GM23248 (cell line): ENCODE measurements around the gene CATSPERB. TPM values are rescaled to one million over a fixed set of nuclear protein-coding genes. Genes with fewer than 3 reads are reported as not detected.

Experiments used
- DNase-seq: peaks from one replicate; pipeline ENCODE4 v3.0.0-alpha.2; 2015
- H2AFZ ChIP-seq: fragments of 200-600 bp; sonication (generic); 2 replicates; pipeline ENCODE4 v1.6.1; 2016; ENCODE audit warnings: antibody characterized with exemption
- H3F3A ChIP-seq: fragments of 200-600 bp; sonication (generic); 2 replicates; pipeline ENCODE4 v1.6.1; 2016; ENCODE audit warnings: mild to moderate bottlenecking, antibody characterized with exemption, mixed run types; ENCODE audit not compliant: insufficient read depth
- H3K27ac ChIP-seq: fragments of 200-600 bp; sonication (generic); 2 replicates; pipeline ENCODE4 v1.5.1; 2016; ENCODE audit warnings: mild to moderate bottlenecking
- H3K27me3 ChIP-seq: fragments of 200-600 bp; sonication (generic); replicated peaks from 2 replicates; pipeline ENCODE4 v1.6.1; 2016; ENCODE audit warnings: mild to moderate bottlenecking; ENCODE audit not compliant: insufficient read depth
- H3K36me3 ChIP-seq: fragments of 200-600 bp; sonication (generic); 2 replicates; pipeline ENCODE4 v1.6.1; 2016; ENCODE audit warnings: low read depth, mild to moderate bottlenecking
- H3K4me1 ChIP-seq: fragments of 200-600 bp; sonication (generic); 2 replicates; pipeline ENCODE4 v1.6.1; 2016; ENCODE audit warnings: mild to moderate bottlenecking; ENCODE audit not compliant: insufficient read depth
- H3K4me2 ChIP-seq: fragments of 200-600 bp; sonication (generic); one replicate; pipeline ENCODE4 v1.6.1; 2016; ENCODE audit warnings: mild to moderate bottlenecking; ENCODE audit not compliant: unreplicated experiment
- H3K4me3 ChIP-seq: fragments of 200-600 bp; sonication (generic); 2 replicates; pipeline ENCODE4 v1.5.1; 2016; ENCODE audit warnings: mild to moderate bottlenecking
- H3K79me2 ChIP-seq: fragments of 200-600 bp; sonication (generic); 2 replicates; pipeline ENCODE4 v1.6.1; 2016; ENCODE audit warnings: mild to moderate bottlenecking; ENCODE audit not compliant: insufficient read depth
- H3K9ac ChIP-seq: fragments of 200-600 bp; sonication (generic); 2 replicates; pipeline ENCODE4 v1.6.1; 2016; ENCODE audit warnings: mild to moderate bottlenecking
- H3K9me2 ChIP-seq: fragments of 200-600 bp; sonication (generic); 2 replicates; pipeline ENCODE4 v1.6.1; 2016; ENCODE audit warnings: mixed run types, mild to moderate bottlenecking, moderate library complexity; ENCODE audit not compliant: insufficient read depth
- H3K9me3 ChIP-seq: fragments of 200-600 bp; sonication (generic); one replicate; pipeline ENCODE4 v1.6.1; 2017; ENCODE audit warnings: low read depth
- H4K20me1 ChIP-seq: fragments of 200-600 bp; sonication (generic); 2 replicates; pipeline ENCODE4 v1.6.0; 2016; ENCODE audit not compliant: insufficient read depth
- EZH2 ChIP-seq: fragments of 200-600 bp; sonication (generic); IDR thresholded peaks from 2 replicates; pipeline ENCODE4 v1.6.1; 2018; ENCODE audit warnings: antibody characterized with exemption, mild to moderate bottlenecking; ENCODE audit not compliant: insufficient read depth, poor library complexity, severe bottlenecking
- EZH2phosphoT487 ChIP-seq: fragments of 200-600 bp; sonication (generic); IDR thresholded peaks from 2 replicates; pipeline ENCODE4 v1.6.1; 2018; ENCODE audit warnings: antibody characterized with exemption, moderate library complexity, mild to moderate bottlenecking, low read depth; ENCODE audit not compliant: insufficient read depth
- WGBS, 2 experiments: methylation state at CpG; one replicate each; pipeline ENCODE4 v1.1.6; 2015 to 2017; ENCODE audit warnings: low lambda C conversion rate in 2 of 2, low coverage in 1 of 2; ENCODE audit errors: missing lambda C conversion rate in 2 of 2; 5-methylcytosine and 5-hydroxymethylcytosine counted together
- in situ Hi-C: fragments of 300-500 bp; cut with MboI; formaldehyde crosslinking; loops from 2 replicates; pipeline ENCODE4 v1.15.0; 2020
- polyA plus RNA-seq: library from polyadenylated mRNA; unstranded; fragments of >200 nt; fragmentation: Nextera tagmentation; extraction: Ambion mirVana; gene quantifications from 2 replicates; pipeline ENCODE4 v1.2.1, GENCODE V29; 2016
- total RNA-seq: library from RNA; depleted of rRNA; stranded (reverse); fragments of >200 nt; shearing (Covaris generic); gene quantifications from 2 replicates; pipeline ENCODE4 v1.2.3, GENCODE V29; 2014

Gene CATSPERB
- total and polyA plus RNA-seq, 2 experiments from 2014 or later, result 0.11 TPM; not detected in 1

DNA sequence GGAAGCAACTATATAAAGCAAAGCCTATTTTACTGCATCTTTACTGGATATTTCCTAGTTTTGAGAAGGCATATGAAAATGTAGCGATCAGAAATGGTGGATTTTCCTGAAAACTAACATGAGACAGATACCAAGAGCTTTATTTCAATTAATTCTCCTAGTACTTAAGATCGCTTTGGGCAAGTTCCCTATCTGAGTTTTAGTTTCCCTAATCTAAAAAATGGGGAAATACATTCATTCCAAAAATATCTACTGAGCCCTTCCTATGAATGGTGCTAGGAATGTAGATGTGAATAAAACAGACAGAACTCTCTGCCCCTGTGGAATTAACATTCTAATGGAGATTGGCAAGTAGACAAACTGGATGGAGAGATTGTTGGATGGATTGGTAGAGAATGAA lies 8.4 kb downstream of the CATSPERB start:
- H3K9ac ChIP-seq, result no peak overlapping the region
- no peak overlapping the region for H2AFZ ChIP-seq
- in situ Hi-C loops, result no loop called here
- no peak for DNase-seq
- H3K27me3 ChIP-seq, result no peaks in the 10 kb centered on the region
- H4K20me1 ChIP-seq, result no peaks in the 10 kb centered on the region
- no peaks in the 10 kb centered on the region for H3K36me3 ChIP-seq
- H3K4me1 ChIP-seq, result peaks cover 44% of the 10 kb centered on the region
- no peaks in the 10 kb centered on the region for H3K9me3 ChIP-seq
- H3F3A ChIP-seq, result peaks cover 16% of the 10 kb centered on the region; the same call in 1 of the 2 replicates
- H3K27ac ChIP-seq, result no peak overlapping the region
- WGBS, 2 experiments, result 65 to 66% methylated on average over 2 of the region's 2 CpGs
- no peaks in the 10 kb centered on the region for H3K79me2 ChIP-seq
- no peak overlapping the region for H3K4me3 ChIP-seq
- H3K9me2 ChIP-seq, result no peaks in the 10 kb centered on the region
- peak overlapping the region; percentile 9 for H3K4me2 ChIP-seq
- TF ChIP-seq EZH2phosphoT487 (no peak), EZH2 (no peak)

- TF ChIP-seq EZH2, result no peak
- TF ChIP-seq EZH2phosphoT487, result no peak
- peak; percentile 58 for DNase-seq
- Histone ChIP-seq H3K4me3 (no peak overlapping the region), H3K79me2 (no peaks in the 10 kb centered on the region), H3K4me1 (peaks cover 33% of the 10 kb centered on the region), H3K27ac (no peak overlapping the region), H3K9me3 (no peaks in the 10 kb centered on the region), H3K36me3 (no peaks in the 10 kb centered on the region), H3K4me2 (peak overlapping the region; percentile 9), H2AFZ (no peak overlapping the region), H3K9ac (no peak overlapping the region), H3F3A (0 out of 2 replicates have a peak, but pooled peaks cover 6% of the 10 kb centered on the region), H3K27me3 (no peaks in the 10 kb centered on the region), H3K9me2 (no peaks in the 10 kb centered on the region), H4K20me1 (no peaks in the 10 kb centered on the region)
- in situ Hi-C loops, result no loop called here
These were observed 9.5 kb downstream of the CATSPERB start for GRCh38 chr14:91722386-91722785.

- 63 to 73% methylated on average over 3 of the region's 3 CpGs for WGBS, 2 experiments
- no peaks in the 10 kb centered on the region for H3K9me2 ChIP-seq
- no peaks in the 10 kb centered on the region for H3K79me2 ChIP-seq
- H3K9ac ChIP-seq, result no peak overlapping the region
- no peaks in the 10 kb centered on the region for H3K9me3 ChIP-seq
- no peak overlapping the region for H3K4me2 ChIP-seq
- peaks cover 21% of the 10 kb centered on the region for H3K4me1 ChIP-seq
- in situ Hi-C loops, result no loop called here
- no peak for DNase-seq
- no peaks in the 10 kb centered on the region for H4K20me1 ChIP-seq
- no peak overlapping the region for H2AFZ ChIP-seq
- no peak overlapping the region for H3K27ac ChIP-seq
- no peaks in the 10 kb centered on the region for H3K27me3 ChIP-seq
- TF ChIP-seq EZH2phosphoT487, result no peak
- TF ChIP-seq EZH2, result no peak
- no peaks in the 10 kb centered on the region for H3K36me3 ChIP-seq
- no peaks in the 10 kb centered on the region for H3F3A ChIP-seq
- no peak overlapping the region for H3K4me3 ChIP-seq
These were observed 12.0 kb downstream of the CATSPERB start for GRCh38 chr14:91719839-91720238.

DNA sequence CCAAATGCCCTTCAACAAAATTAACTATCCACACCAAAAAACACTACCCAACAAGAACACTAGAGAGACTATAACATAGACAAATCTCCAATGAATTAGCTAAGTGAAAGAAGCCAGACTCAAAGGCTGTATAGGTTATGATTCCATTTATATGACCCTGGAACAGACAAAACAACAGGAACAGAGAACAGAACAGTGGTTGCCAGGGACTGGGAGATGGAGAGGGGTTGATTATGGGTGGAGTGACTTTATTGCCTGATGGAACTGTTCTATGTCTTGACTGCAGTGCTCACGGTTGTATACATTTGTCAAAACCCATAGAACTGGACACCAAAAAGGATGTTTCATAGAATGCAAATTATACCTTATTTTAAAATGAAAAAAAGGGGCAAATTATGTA lies 14.9 kb downstream of the CATSPERB start:
- Histone ChIP-seq H3K79me2 (no peaks in the 10 kb centered on the region), H3K4me3 (no peak overlapping the region), H3K27me3 (no peaks in the 10 kb centered on the region), H3K4me1 (0 out of 2 replicates have a peak, but pooled peaks cover under 1% of the 10 kb centered on the region), H3K9me3 (no peaks in the 10 kb centered on the region), H3K36me3 (no peaks in the 10 kb centered on the region), H4K20me1 (no peaks in the 10 kb centered on the region), H2AFZ (no peak overlapping the region), H3K4me2 (no peak overlapping the region), H3K9me2 (no peaks in the 10 kb centered on the region), H3K27ac (no peak overlapping the region), H3F3A (no peaks in the 10 kb centered on the region), H3K9ac (no peak overlapping the region)
- WGBS, 2 experiments, result 74 to 75% methylated on average over 1 of the region's 1 CpG
- in situ Hi-C loops, result no loop called here
- no peak for DNase-seq
- no peak for TF ChIP-seq EZH2phosphoT487
- no peak for TF ChIP-seq EZH2

- no peak overlapping the region for H3K9ac ChIP-seq
- H3K36me3 ChIP-seq, result no peaks in the 10 kb centered on the region
- 75 to 80% methylated on average over 6 of the region's 6 CpGs for WGBS, 2 experiments
- in situ Hi-C loops, result no loop called here
- H3K27me3 ChIP-seq, result no peaks in the 10 kb centered on the region
- no peak overlapping the region for H2AFZ ChIP-seq
- no peaks in the 10 kb centered on the region for H3K4me1 ChIP-seq
- no peaks in the 10 kb centered on the region for H3F3A ChIP-seq
- no peaks in the 10 kb centered on the region for H3K9me2 ChIP-seq
- no peaks in the 10 kb centered on the region for H4K20me1 ChIP-seq
- H3K79me2 ChIP-seq, result no peaks in the 10 kb centered on the region
- no peaks in the 10 kb centered on the region for H3K9me3 ChIP-seq
- DNase-seq, result no peak
- H3K4me3 ChIP-seq, result no peak overlapping the region
- H3K27ac ChIP-seq, result no peak overlapping the region
- no peak overlapping the region for H3K4me2 ChIP-seq
- no peak for TF ChIP-seq EZH2
- TF ChIP-seq EZH2phosphoT487, result no peak
These were observed 17.1 kb downstream of the CATSPERB start for GRCh38 chr14:91714805-91715204.
